ENCODE results near the gene MOBP.

MOBP gene

DNA sequence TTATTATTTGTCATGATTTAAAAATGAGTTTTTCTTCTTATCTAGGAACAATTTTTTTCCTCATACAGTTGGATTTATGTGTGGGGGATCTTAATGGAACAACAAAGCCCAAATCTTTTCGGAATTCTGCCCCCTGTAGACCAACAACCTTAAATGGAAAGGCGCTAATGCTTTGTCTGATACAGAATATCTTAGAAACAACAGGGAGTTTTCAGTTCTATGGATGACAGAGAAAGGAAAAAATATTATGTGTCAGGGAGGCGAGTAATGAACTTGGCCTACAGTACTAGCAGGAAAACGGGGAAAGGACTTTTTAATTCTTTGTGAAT, 592 bp downstream of the MOBP start:
- no peak for TF ChIP-seq EZH2phosphoT487 (IDR thresholded peaks at IDR 0.05; ENCODE audit: borderline replicate concordance)
- TF ChIP-seq, protein P1, sequence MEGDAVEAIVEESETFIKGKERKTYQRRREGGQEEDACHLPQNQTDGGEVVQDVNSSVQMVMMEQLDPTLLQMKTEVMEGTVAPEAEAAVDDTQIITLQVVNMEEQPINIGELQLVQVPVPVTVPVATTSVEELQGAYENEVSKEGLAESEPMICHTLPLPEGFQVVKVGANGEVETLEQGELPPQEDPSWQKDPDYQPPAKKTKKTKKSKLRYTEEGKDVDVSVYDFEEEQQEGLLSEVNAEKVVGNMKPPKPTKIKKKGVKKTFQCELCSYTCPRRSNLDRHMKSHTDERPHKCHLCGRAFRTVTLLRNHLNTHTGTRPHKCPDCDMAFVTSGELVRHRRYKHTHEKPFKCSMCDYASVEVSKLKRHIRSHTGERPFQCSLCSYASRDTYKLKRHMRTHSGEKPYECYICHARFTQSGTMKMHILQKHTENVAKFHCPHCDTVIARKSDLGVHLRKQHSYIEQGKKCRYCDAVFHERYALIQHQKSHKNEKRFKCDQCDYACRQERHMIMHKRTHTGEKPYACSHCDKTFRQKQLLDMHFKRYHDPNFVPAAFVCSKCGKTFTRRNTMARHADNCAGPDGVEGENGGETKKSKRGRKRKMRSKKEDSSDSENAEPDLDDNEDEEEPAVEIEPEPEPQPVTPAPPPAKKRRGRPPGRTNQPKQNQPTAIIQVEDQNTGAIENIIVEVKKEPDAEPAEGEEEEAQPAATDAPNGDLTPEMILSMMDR (conservative IDR thresholded peaks at IDR 0.05; ENCODE audit: low read length), result no peak
- H3K36me3 ChIP-seq (ENCODE audit: insufficient read depth, low read length), result no peaks in the 10 kb centered on the region
- H3K27me3 ChIP-seq (ENCODE audit: insufficient read depth, low read length, poor library complexity, severe bottlenecking), result no peaks in the 10 kb centered on the region

GRCh38 chr3:39469258-39469657, 1.8 kb downstream of the MOBP start:
- Histone ChIP-seq H3K9me3 (ENCODE audit: insufficient read depth, low read depth, low read length) (no peaks in the 10 kb centered on the region), H3K4me1 (ENCODE audit: insufficient read depth, low read length, poor library complexity, severe bottlenecking) (peaks cover 8% of the 10 kb centered on the region), H3F3A (ENCODE audit: low read depth) (no peaks in the 10 kb centered on the region), H3K79me2 (ENCODE audit: insufficient read depth, low read length) (no peaks in the 10 kb centered on the region), H3K36me3 (ENCODE audit: insufficient read depth, low read length) (no peaks in the 10 kb centered on the region), H2AFZ (ENCODE audit: low read length) (no peak overlapping the region), H3K9me2 (replicated peaks; ENCODE audit: low read depth, low read length) (no peaks in the 10 kb centered on the region), H3K4me2 (ENCODE audit: low read depth, low read length, poor library complexity, severe bottlenecking) (no peak overlapping the region), H3K4me3 (ENCODE audit: low read length, poor library complexity, severe bottlenecking) (no peak overlapping the region), H3K27me3 (ENCODE audit: insufficient read depth, low read length, poor library complexity, severe bottlenecking) (no peaks in the 10 kb centered on the region), H4K20me1 (ENCODE audit: insufficient read depth, low read length, poor library complexity, severe bottlenecking) (no peaks in the 10 kb centered on the region), H3K9ac (ENCODE audit: low read depth, low read length, poor library complexity, severe bottlenecking) (no peak overlapping the region)
- TF ChIP-seq, protein P1 (conservative IDR thresholded peaks at IDR 0.05; ENCODE audit: low read length), result no peak
- TF ChIP-seq EZH2phosphoT487 (IDR thresholded peaks at IDR 0.05; ENCODE audit: borderline replicate concordance), result no peak

More for the DNA sequence above, 592 bp downstream of the MOBP start:
- Histone ChIP-seq H2AFZ (ENCODE audit: low read length) (no peak overlapping the region), H4K20me1 (ENCODE audit: insufficient read depth, low read length, poor library complexity, severe bottlenecking) (no peaks in the 10 kb centered on the region), H3K9me3 (ENCODE audit: insufficient read depth, low read depth, low read length) (no peaks in the 10 kb centered on the region), H3K4me2 (ENCODE audit: low read depth, low read length, poor library complexity, severe bottlenecking) (no peak overlapping the region), H3K9me2 (replicated peaks; ENCODE audit: low read depth, low read length) (no peaks in the 10 kb centered on the region), H3F3A (ENCODE audit: low read depth) (no peaks in the 10 kb centered on the region), H3K4me1 (ENCODE audit: insufficient read depth, low read length, poor library complexity, severe bottlenecking) (no peaks in the 10 kb centered on the region), H3K9ac (ENCODE audit: low read depth, low read length, poor library complexity, severe bottlenecking) (no peak overlapping the region), H3K4me3 (ENCODE audit: low read length, poor library complexity, severe bottlenecking) (no peak overlapping the region), H3K79me2 (ENCODE audit: insufficient read depth, low read length) (no peaks in the 10 kb centered on the region)

GRCh38 chr3:39469945-39470344, 2.5 kb downstream of the MOBP start:
- H3K4me1 ChIP-seq (ENCODE audit: insufficient read depth, low read length, poor library complexity, severe bottlenecking), result peaks cover 8% of the 10 kb centered on the region
- H3K9me3 ChIP-seq (ENCODE audit: insufficient read depth, low read depth, low read length), result no peaks in the 10 kb centered on the region
- H3K4me2 ChIP-seq (ENCODE audit: low read depth, low read length, poor library complexity, severe bottlenecking), result no peak overlapping the region
- no peak overlapping the region for H3K9ac ChIP-seq (ENCODE audit: low read depth, low read length, poor library complexity, severe bottlenecking)
- TF ChIP-seq, protein P1 (conservative IDR thresholded peaks at IDR 0.05; ENCODE audit: low read length), result no peak
- no peak for TF ChIP-seq EZH2phosphoT487 (IDR thresholded peaks at IDR 0.05; ENCODE audit: borderline replicate concordance)
- no peak overlapping the region for H2AFZ ChIP-seq (ENCODE audit: low read length)
- no peaks in the 10 kb centered on the region for H3K79me2 ChIP-seq (ENCODE audit: insufficient read depth, low read length)
- H3K36me3 ChIP-seq (ENCODE audit: insufficient read depth, low read length), result no peaks in the 10 kb centered on the region
- H3F3A ChIP-seq (ENCODE audit: low read depth), result no peaks in the 10 kb centered on the region
- no peaks in the 10 kb centered on the region for H4K20me1 ChIP-seq (ENCODE audit: insufficient read depth, low read length, poor library complexity, severe bottlenecking)
- no peak overlapping the region for H3K4me3 ChIP-seq (ENCODE audit: low read length, poor library complexity, severe bottlenecking)
- no peaks in the 10 kb centered on the region for H3K27me3 ChIP-seq (ENCODE audit: insufficient read depth, low read length, poor library complexity, severe bottlenecking)
- no peaks in the 10 kb centered on the region for H3K9me2 ChIP-seq (replicated peaks; ENCODE audit: low read depth, low read length)

Data from Loucy (cell line).